8988T (cell line): ENCODE results near the gene KLHL14.

Source experiments
- DNase-seq: peaks from one replicate; pipeline ENCODE4 v3.0.0; 2011

The KLHL14 gene

GRCh38 chr18:32629981-32630700 lies 142.7 kb downstream of the KLHL14 start:
- DNase-seq, result no peak

DNA sequence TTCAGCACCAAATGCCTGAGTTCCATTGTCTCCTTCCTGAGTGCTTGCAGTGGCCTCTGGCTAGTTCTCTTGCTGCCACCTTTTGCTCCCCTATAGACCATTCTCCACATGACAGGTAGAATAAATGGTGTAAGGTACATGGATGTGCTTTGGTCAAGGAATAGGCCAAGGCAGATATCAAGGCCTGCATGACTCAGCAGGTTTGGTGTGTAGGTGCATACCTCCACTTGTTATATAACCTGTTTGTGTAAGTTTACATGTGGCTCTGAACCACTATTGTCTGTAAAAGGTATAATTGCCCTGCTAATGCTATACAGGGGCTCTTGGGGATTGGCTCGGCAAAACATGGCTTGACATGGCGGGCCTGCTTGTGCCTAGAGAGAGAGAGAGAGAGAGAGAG lies 143.5 kb downstream of the KLHL14 start:
- DNase-seq, result no peak

GRCh38 chr18:32624182-32624723 lies 148.6 kb downstream of the KLHL14 start:
- DNase-seq, result no peak

GRCh38 chr18:32623563-32623962 lies 149.3 kb downstream of the KLHL14 start:
- DNase-seq, result no peak
